GM13976 (cell line): ENCODE measurements around the gene SLC2A10.

Experiments used
- DNase-seq: peaks from one replicate; pipeline ENCODE4 v3.0.0; 2012; ENCODE audit warnings: low spot score
- CTCF ChIP-seq: IDR thresholded peaks from 2 replicates; pipeline ENCODE4 v1.5.1; 2012; ENCODE audit warnings: borderline replicate concordance, mild to moderate bottlenecking; ENCODE audit not compliant: insufficient read depth; ENCODE audit errors: extremely low read depth, missing control alignments, control extremely low read depth
- in situ Hi-C: fragments of 300-500 bp; cut with MboI; formaldehyde crosslinking; loops from one replicate; pipeline ENCODE4 v1.12.0; 2022; ENCODE audit warnings: low sequenced_read_pairs, mixed read lengths, inconsistent platforms; ENCODE audit not compliant: unreplicated experiment

Gene SLC2A10

GRCh38 chr20:46775806-46776205, 66.4 kb downstream of the SLC2A10 start:
- DNase-seq, result no peak
- in situ Hi-C loops, result no loop called here
- TF ChIP-seq CTCF, result no peak

GRCh38 chr20:46777331-46777730, 67.9 kb downstream of the SLC2A10 start:
- in situ Hi-C loops, result no loop called here
- no peak for TF ChIP-seq CTCF
- no peak for DNase-seq

GRCh38 chr20:46779831-46780230, 70.4 kb downstream of the SLC2A10 start:
- no peak for DNase-seq
- no peak for TF ChIP-seq CTCF
- in situ Hi-C loops, result no loop called here

- no peak for DNase-seq
- no peak for TF ChIP-seq CTCF
- in situ Hi-C loops, result no loop called here
Measured at GRCh38 chr20:46784436-46785127, 75.1 kb downstream of the SLC2A10 start.
